Lower leg skin (tissue), 4 donors: Measurements from ENCODE around the gene SEPHS1. TPM values are rescaled to one million over a fixed set of nuclear protein-coding genes. Genes with fewer than 3 reads are reported as not detected.

Source experiments
- DNase-seq, 2 donors: peaks; one replicate each; pipeline ENCODE4 v3.0.0-alpha.2; 2019; ENCODE audit warnings: low spot score in 2 of 2
- H3K4me3 ChIP-seq: fragments of 200-600 bp; sonication (generic); 2 replicates; pipeline ENCODE4 v1.5.1; 2017; ENCODE audit warnings: mild to moderate bottlenecking, low read depth; ENCODE audit not compliant: poor library complexity, severe bottlenecking
- POLR2A ChIP-seq, 2 donors: fragments of 450-650 bp; IDR thresholded peaks; one replicate each; pipeline ENCODE4 v1.6.1; 2016 to 2017; ENCODE audit warnings: antibody characterized with exemption in 2 of 2, mild to moderate bottlenecking in 1 of 2, moderate library complexity in 1 of 2
- WGBS, 2 donors: methylation state at CpG; one replicate each; pipeline ENCODE4 v1.1.5; 2018; 5-methylcytosine and 5-hydroxymethylcytosine counted together
- intact Hi-C: fragments of 100-400 bp; cut with DNase I; formaldehyde crosslinking; loops from one replicate; pipeline ENCODE4 v1.15.0; 2023; ENCODE audit warnings: low total_unique reads
- total RNA-seq, 4 donors: library from RNA; depleted of rRNA; stranded (reverse); fragments of >200 nt; gene quantifications; one replicate each; pipeline ENCODE4 v1.1.0, GENCODE V29; 2016
- TF ChIP-seq, protein P1 (sequence below), 3 donors: fragments of 450-650 bp; IDR thresholded peaks; one replicate each; pipeline ENCODE4 v1.5.1; 2016; ENCODE audit warnings: antibody characterized with exemption in 3 of 3, mild to moderate bottlenecking in 3 of 3, moderate library complexity in 2 of 3

Gene SEPHS1
- total RNA-seq, 4 donors from 2014 or later, result 14.4 to 35.0 (median 17.4) TPM

GRCh38 chr10:13268310-13268709 lies 79.8 kb downstream of the SEPHS1 start:
- 74 to 85% methylated on average over 4 of the region's 4 CpGs for WGBS, 2 donors
- DNase-seq, result no peak
- no peak overlapping the region for H3K4me3 ChIP-seq
- TF ChIP-seq, protein P1, sequence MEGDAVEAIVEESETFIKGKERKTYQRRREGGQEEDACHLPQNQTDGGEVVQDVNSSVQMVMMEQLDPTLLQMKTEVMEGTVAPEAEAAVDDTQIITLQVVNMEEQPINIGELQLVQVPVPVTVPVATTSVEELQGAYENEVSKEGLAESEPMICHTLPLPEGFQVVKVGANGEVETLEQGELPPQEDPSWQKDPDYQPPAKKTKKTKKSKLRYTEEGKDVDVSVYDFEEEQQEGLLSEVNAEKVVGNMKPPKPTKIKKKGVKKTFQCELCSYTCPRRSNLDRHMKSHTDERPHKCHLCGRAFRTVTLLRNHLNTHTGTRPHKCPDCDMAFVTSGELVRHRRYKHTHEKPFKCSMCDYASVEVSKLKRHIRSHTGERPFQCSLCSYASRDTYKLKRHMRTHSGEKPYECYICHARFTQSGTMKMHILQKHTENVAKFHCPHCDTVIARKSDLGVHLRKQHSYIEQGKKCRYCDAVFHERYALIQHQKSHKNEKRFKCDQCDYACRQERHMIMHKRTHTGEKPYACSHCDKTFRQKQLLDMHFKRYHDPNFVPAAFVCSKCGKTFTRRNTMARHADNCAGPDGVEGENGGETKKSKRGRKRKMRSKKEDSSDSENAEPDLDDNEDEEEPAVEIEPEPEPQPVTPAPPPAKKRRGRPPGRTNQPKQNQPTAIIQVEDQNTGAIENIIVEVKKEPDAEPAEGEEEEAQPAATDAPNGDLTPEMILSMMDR (IDR thresholded peaks at IDR 0.05), result no peak
- TF ChIP-seq POLR2A (IDR thresholded peaks at IDR 0.05), result no peak
- intact Hi-C loops, result no loop called here

Other genes with a start within 250 kb of the SEPHS1 start
- gene OPTN, start 248.1 kb downstream of the SEPHS1 start, total RNA-seq, result 10 to 100 TPM; 55.4 to 68.5 (median 62.0) TPM
- gene MCM10, start 186.7 kb downstream of the SEPHS1 start, total RNA-seq, result 1 to 10 TPM in 1 of 4 donors, under 1 TPM in 3; 0.08 to 1.5 (median 0.38) TPM
- gene UCMA, start 113.9 kb downstream of the SEPHS1 start, total RNA-seq, result not detected
- gene PHYH, start 48.2 kb downstream of the SEPHS1 start, total RNA-seq, result 10 to 100 TPM; 10.9 to 26.6 (median 17.3) TPM
- 1 to 10 TPM; 3.7 to 8.1 (median 5.8) TPM for gene BEND7, start 180.7 kb upstream of the SEPHS1 start, total RNA-seq
- 10 to 100 TPM; 24.4 to 31.7 (median 29.6) TPM for gene PRPF18, start 238.7 kb upstream of the SEPHS1 start, total RNA-seq